SK-N-SH (cell line): ENCODE results near the gene MAP4K5.

Source experiments
- CHD2 ChIP-seq: fragments of 150-350 bp; IDR thresholded peaks from 2 replicates; pipeline ENCODE4 v1.6.1; 2018; ENCODE audit warnings: low read length; ENCODE audit not compliant: partially characterized antibody
- EP300 ChIP-seq, 2 experiments: IDR thresholded peaks; 2 replicates each; pipeline versions ENCODE4 v1.4.0 to v1.6.1; 2012; ENCODE audit warnings: borderline replicate concordance in 1 of 2, low read depth in 1 of 2, low read length in 1 of 2
- POLR2AphosphoS5 ChIP-seq: IDR thresholded peaks from 2 replicates; pipeline ENCODE4 v1.6.1; 2012; ENCODE audit warnings: low read depth, low read length
- RFX5 ChIP-seq: IDR thresholded peaks from 2 replicates; pipeline ENCODE4 v1.6.1; 2012; ENCODE audit warnings: mild to moderate bottlenecking, improper control_type of control experiment, low read length
- TCF12 ChIP-seq: IDR thresholded peaks from 2 replicates; pipeline ENCODE4 v1.4.0; 2012
- TF ChIP-seq, protein P1 (sequence below): fragments of 200-600 bp; sonication (generic); IDR thresholded peaks from 2 replicates; pipeline ENCODE4 v1.6.1; 2017; ENCODE audit warnings: antibody characterized with exemption, mild to moderate bottlenecking, moderate library complexity
- TF ChIP-seq, protein P2 (sequence below): IDR thresholded peaks from 2 replicates; pipeline ENCODE4 v1.4.0; 2012; ENCODE audit warnings: low read depth
- TF ChIP-seq, protein P3 (sequence below): IDR thresholded peaks from 2 replicates; pipeline ENCODE4 v1.6.1; 2012; ENCODE audit warnings: mild to moderate bottlenecking, low read depth, low read length, moderate library complexity

DNA sequence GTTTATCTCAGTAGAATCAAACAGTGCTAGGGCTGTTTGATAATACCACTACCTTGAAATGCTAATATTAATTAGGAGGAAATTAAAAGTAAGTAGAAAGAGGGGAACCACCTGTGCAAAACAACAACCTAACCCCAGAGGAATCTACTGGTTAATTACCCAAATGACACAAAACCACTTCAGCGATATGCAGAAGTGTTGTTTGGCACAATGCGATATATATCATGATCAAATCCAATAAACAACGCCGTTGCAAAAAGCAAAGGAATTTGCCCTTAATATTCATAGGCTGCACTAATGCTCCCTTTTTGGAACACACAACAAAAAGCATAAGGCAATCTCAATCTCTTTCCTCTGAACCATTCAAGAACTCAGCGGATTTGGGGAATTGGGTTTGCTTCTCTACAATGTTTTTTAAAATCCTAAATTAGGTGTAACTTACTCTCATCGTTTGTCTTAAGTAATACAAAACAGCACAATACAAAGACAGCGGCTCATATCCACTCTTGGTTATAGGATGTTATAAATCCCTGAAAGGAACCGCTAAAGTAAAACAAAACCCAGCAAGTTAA, 1.5 kb downstream of the MAP4K5 start:
- TF ChIP-seq, protein P1, sequence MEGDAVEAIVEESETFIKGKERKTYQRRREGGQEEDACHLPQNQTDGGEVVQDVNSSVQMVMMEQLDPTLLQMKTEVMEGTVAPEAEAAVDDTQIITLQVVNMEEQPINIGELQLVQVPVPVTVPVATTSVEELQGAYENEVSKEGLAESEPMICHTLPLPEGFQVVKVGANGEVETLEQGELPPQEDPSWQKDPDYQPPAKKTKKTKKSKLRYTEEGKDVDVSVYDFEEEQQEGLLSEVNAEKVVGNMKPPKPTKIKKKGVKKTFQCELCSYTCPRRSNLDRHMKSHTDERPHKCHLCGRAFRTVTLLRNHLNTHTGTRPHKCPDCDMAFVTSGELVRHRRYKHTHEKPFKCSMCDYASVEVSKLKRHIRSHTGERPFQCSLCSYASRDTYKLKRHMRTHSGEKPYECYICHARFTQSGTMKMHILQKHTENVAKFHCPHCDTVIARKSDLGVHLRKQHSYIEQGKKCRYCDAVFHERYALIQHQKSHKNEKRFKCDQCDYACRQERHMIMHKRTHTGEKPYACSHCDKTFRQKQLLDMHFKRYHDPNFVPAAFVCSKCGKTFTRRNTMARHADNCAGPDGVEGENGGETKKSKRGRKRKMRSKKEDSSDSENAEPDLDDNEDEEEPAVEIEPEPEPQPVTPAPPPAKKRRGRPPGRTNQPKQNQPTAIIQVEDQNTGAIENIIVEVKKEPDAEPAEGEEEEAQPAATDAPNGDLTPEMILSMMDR: no peak
- TF ChIP-seq, protein P2, sequence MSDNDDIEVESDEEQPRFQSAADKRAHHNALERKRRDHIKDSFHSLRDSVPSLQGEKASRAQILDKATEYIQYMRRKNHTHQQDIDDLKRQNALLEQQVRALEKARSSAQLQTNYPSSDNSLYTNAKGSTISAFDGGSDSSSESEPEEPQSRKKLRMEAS: no peak
- no peak for TF ChIP-seq RFX5
- TF ChIP-seq CHD2: no peak
- TF ChIP-seq EP300 (IDR thresholded peaks at IDR 0.05; ENCODE audit: borderline replicate concordance in 1 of 2, low read depth in 1 of 2, low read length in 1 of 2): no peak
- no peak for TF ChIP-seq TCF12
- TF ChIP-seq, protein P3, sequence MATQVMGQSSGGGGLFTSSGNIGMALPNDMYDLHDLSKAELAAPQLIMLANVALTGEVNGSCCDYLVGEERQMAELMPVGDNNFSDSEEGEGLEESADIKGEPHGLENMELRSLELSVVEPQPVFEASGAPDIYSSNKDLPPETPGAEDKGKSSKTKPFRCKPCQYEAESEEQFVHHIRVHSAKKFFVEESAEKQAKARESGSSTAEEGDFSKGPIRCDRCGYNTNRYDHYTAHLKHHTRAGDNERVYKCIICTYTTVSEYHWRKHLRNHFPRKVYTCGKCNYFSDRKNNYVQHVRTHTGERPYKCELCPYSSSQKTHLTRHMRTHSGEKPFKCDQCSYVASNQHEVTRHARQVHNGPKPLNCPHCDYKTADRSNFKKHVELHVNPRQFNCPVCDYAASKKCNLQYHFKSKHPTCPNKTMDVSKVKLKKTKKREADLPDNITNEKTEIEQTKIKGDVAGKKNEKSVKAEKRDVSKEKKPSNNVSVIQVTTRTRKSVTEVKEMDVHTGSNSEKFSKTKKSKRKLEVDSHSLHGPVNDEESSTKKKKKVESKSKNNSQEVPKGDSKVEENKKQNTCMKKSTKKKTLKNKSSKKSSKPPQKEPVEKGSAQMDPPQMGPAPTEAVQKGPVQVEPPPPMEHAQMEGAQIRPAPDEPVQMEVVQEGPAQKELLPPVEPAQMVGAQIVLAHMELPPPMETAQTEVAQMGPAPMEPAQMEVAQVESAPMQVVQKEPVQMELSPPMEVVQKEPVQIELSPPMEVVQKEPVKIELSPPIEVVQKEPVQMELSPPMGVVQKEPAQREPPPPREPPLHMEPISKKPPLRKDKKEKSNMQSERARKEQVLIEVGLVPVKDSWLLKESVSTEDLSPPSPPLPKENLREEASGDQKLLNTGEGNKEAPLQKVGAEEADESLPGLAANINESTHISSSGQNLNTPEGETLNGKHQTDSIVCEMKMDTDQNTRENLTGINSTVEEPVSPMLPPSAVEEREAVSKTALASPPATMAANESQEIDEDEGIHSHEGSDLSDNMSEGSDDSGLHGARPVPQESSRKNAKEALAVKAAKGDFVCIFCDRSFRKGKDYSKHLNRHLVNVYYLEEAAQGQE: no peak
- TF ChIP-seq POLR2AphosphoS5: no peak
